ENCODE data around the gene XPO4. TPM values are rescaled to one million over a fixed set of nuclear protein-coding genes. Genes with fewer than 3 reads are reported as not detected.

XPO4 gene
- total and polyA plus RNA-seq, 2 of the 13 experiments (the other 11 are each of a cell fraction or from before 2014, with no cell fraction given), result 8.4 to 24.8 TPM

GRCh38 chr13:20902438-20903163 lies at the start of gene XPO4 (continued):
- no peak for TF ChIP-seq KDM3A (CRISPR knock-in tag; IDR thresholded peaks at IDR 0.05; ENCODE audit: low read depth)
- TF ChIP-seq ZNF775 (CRISPR knock-in tag; IDR thresholded peaks at IDR 0.05; ENCODE audit: borderline replicate concordance), result no peak
- no peak; the same call in 1 of the 2 replicates for TF ChIP-seq ZNF296 (CRISPR knock-in tag; conservative IDR thresholded peaks at IDR 0.05)
- TF ChIP-seq GPN1 (CRISPR knock-in tag; IDR thresholded peaks at IDR 0.05; ENCODE audit: borderline replicate concordance), result no peak
- TF ChIP-seq ZMYM4 (CRISPR knock-in tag; IDR thresholded peaks at IDR 0.05), result peak; percentile 61
- no peak for TF ChIP-seq ZNF329 (CRISPR knock-in tag; IDR thresholded peaks at IDR 0.05; ENCODE audit: low read depth)
- no peak for TF ChIP-seq ZNF772 (CRISPR knock-in tag; IDR thresholded peaks at IDR 0.05)
- no peak for TF ChIP-seq FOXM1 (CRISPR knock-in tag; IDR thresholded peaks at IDR 0.05)
- no peak for TF ChIP-seq ZNF207 (IDR thresholded peaks at IDR 0.05; ENCODE audit: borderline replicate concordance)
- no peak for TF ChIP-seq ZNF737 (CRISPR knock-in tag; IDR thresholded peaks at IDR 0.05; ENCODE audit: borderline replicate concordance)
- TF ChIP-seq ZFY (CRISPR knock-in tag; IDR thresholded peaks at IDR 0.05), result peak; percentile 56
- no peak for TF ChIP-seq HOXA7 (CRISPR knock-in tag; IDR thresholded peaks at IDR 0.05)
- no peak; the same call in 1 of the 2 replicates for TF ChIP-seq NRL (CRISPR knock-in tag; IDR thresholded peaks at IDR 0.05; ENCODE audit: borderline replicate concordance)
- no peak for TF ChIP-seq SKIL (CRISPR knock-in tag; IDR thresholded peaks at IDR 0.05; ENCODE audit: borderline replicate concordance)
- TF ChIP-seq BRD4 (CRISPR knock-in tag; IDR thresholded peaks at IDR 0.05), result no peak
- TF ChIP-seq PREB (CRISPR knock-in tag; IDR thresholded peaks at IDR 0.05), result no peak
- TF ChIP-seq HOXA3 (CRISPR knock-in tag; IDR thresholded peaks at IDR 0.05), result peak; percentile 90
- TF ChIP-seq NFAT5 (CRISPR knock-in tag; IDR thresholded peaks at IDR 0.05), result no peak
- TF ChIP-seq ESRRA (CRISPR knock-in tag; IDR thresholded peaks at IDR 0.05; ENCODE audit: low read depth), result peak; percentile 50; the same call in 1 of the 2 replicates
- TF ChIP-seq GZF1 (CRISPR knock-in tag; IDR thresholded peaks at IDR 0.05), result no peak

Data from HepG2 (cell line).